Measurements from ENCODE around the gene PROK2. TPM values are rescaled to one million over a fixed set of nuclear protein-coding genes. Genes with fewer than 3 reads are reported as not detected.

The PROK2 gene
- total and polyA plus RNA-seq, 10 of the 15 experiments (the other 5 are each of a cell fraction or from before 2014, with no cell fraction given): not detected

DNA sequence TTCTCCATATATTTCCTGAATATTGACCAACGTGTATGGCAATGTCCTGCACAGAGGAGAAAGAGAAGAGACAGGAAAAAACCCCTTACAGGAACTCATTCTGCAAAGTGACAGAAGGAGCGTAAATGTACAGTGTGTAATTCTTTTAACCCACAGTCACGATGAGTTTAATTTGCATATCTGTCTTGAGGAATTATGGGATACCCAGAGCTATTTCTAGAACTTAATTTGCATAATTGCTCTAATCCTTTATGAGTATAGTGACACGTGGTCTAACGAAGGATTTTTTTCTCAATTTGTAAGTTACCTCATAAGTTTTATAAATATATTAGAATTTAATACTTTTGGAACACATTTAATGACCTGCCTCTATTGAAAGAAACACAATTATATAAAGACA is 21.5 kb downstream of the PROK2 start:
- H3K9me3 ChIP-seq (replicated peaks; ENCODE audit: control insufficient read depth, insufficient read depth, low read length): no peaks in the 10 kb centered on the region
- ChIA-PET SMC1A (ENCODE audit: uncharacterized antibody, unreplicated experiment) (no interaction called here), RAD21 (ENCODE audit: unreplicated experiment) (no interaction called here), POLR2A (no interaction called here), CTCF (interaction anchor here (0.8 to 1.7 kb wide), 2 partner anchors 9 to 33 kb away, joined by 3 to 4 read pairs; no protein-coding TSS in a partner anchor)
- TF ChIP-seq MEF2A (IDR thresholded peaks at IDR 0.05; ENCODE audit: insufficient read depth, low read depth, low read length): no peak
- TF ChIP-seq POLR2AphosphoS2 (IDR thresholded peaks at IDR 0.05; ENCODE audit: low read depth, low read length): no peak
- TF ChIP-seq, protein P1, sequence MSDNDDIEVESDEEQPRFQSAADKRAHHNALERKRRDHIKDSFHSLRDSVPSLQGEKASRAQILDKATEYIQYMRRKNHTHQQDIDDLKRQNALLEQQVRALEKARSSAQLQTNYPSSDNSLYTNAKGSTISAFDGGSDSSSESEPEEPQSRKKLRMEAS (IDR thresholded peaks at IDR 0.05; ENCODE audit: low read depth, low read length): no peak
- no peak for TF ChIP-seq GABPA (IDR thresholded peaks at IDR 0.05; ENCODE audit: low read depth)
- TF ChIP-seq, protein P2, sequence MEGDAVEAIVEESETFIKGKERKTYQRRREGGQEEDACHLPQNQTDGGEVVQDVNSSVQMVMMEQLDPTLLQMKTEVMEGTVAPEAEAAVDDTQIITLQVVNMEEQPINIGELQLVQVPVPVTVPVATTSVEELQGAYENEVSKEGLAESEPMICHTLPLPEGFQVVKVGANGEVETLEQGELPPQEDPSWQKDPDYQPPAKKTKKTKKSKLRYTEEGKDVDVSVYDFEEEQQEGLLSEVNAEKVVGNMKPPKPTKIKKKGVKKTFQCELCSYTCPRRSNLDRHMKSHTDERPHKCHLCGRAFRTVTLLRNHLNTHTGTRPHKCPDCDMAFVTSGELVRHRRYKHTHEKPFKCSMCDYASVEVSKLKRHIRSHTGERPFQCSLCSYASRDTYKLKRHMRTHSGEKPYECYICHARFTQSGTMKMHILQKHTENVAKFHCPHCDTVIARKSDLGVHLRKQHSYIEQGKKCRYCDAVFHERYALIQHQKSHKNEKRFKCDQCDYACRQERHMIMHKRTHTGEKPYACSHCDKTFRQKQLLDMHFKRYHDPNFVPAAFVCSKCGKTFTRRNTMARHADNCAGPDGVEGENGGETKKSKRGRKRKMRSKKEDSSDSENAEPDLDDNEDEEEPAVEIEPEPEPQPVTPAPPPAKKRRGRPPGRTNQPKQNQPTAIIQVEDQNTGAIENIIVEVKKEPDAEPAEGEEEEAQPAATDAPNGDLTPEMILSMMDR (IDR thresholded peaks at IDR 0.05 in 2 of 3, conservative IDR thresholded peaks at IDR 0.05 in 1 of 3; ENCODE audit: control insufficient read depth in 2 of 3, extremely low read depth in 1 of 3, insufficient read depth in 1 of 3, low read depth in 3 of 3, low read length in 3 of 3): no peak
- TF ChIP-seq, protein P3, sequence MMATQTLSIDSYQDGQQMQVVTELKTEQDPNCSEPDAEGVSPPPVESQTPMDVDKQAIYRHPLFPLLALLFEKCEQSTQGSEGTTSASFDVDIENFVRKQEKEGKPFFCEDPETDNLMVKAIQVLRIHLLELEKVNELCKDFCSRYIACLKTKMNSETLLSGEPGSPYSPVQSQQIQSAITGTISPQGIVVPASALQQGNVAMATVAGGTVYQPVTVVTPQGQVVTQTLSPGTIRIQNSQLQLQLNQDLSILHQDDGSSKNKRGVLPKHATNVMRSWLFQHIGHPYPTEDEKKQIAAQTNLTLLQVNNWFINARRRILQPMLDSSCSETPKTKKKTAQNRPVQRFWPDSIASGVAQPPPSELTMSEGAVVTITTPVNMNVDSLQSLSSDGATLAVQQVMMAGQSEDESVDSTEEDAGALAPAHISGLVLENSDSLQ (IDR thresholded peaks at IDR 0.05): no peak
- TF ChIP-seq, protein P4, sequence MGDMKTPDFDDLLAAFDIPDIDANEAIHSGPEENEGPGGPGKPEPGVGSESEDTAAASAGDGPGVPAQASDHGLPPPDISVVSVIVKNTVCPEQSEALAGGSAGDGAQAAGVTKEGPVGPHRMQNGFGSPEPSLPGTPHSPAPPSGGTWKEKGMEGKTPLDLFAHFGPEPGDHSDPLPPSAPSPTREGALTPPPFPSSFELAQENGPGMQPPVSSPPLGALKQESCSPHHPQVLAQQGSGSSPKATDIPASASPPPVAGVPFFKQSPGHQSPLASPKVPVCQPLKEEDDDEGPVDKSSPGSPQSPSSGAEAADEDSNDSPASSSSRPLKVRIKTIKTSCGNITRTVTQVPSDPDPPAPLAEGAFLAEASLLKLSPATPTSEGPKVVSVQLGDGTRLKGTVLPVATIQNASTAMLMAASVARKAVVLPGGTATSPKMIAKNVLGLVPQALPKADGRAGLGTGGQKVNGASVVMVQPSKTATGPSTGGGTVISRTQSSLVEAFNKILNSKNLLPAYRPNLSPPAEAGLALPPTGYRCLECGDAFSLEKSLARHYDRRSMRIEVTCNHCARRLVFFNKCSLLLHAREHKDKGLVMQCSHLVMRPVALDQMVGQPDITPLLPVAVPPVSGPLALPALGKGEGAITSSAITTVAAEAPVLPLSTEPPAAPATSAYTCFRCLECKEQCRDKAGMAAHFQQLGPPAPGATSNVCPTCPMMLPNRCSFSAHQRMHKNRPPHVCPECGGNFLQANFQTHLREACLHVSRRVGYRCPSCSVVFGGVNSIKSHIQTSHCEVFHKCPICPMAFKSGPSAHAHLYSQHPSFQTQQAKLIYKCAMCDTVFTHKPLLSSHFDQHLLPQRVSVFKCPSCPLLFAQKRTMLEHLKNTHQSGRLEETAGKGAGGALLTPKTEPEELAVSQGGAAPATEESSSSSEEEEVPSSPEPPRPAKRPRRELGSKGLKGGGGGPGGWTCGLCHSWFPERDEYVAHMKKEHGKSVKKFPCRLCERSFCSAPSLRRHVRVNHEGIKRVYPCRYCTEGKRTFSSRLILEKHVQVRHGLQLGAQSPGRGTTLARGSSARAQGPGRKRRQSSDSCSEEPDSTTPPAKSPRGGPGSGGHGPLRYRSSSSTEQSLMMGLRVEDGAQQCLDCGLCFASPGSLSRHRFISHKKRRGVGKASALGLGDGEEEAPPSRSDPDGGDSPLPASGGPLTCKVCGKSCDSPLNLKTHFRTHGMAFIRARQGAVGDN (IDR thresholded peaks at IDR 0.05): no peak
- TF ChIP-seq PAX5 (IDR thresholded peaks at IDR 0.05; ENCODE audit: borderline replicate concordance, low read depth, low read length): no peak
- TF ChIP-seq TARDBP (IDR thresholded peaks at IDR 0.05; ENCODE audit: borderline replicate concordance): no peak
- no peak for TF ChIP-seq ZNF384 (IDR thresholded peaks at IDR 0.05; ENCODE audit: borderline replicate concordance, low read depth, low read length)
- TF ChIP-seq, protein P5, sequence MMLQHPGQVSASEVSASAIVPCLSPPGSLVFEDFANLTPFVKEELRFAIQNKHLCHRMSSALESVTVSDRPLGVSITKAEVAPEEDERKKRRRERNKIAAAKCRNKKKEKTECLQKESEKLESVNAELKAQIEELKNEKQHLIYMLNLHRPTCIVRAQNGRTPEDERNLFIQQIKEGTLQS (IDR thresholded peaks at IDR 0.05; ENCODE audit: borderline replicate concordance, extremely low read depth, low read depth, low read length): no peak
- no peak for TF ChIP-seq SREBF1 (IDR thresholded peaks at IDR 0.05; ENCODE audit: low read length)
- no peak for TF ChIP-seq RELA (IDR thresholded peaks at IDR 0.05; ENCODE audit: borderline replicate concordance, partially characterized antibody)
- TF ChIP-seq SMARCA5 (IDR thresholded peaks at IDR 0.05): no peak
- TF ChIP-seq PAX8 (IDR thresholded peaks at IDR 0.05): no peak
- no peak for DNase-seq (ENCODE audit: low read depth, low spot score)
- H3K27ac ChIP-seq (ENCODE audit: control insufficient read depth, insufficient read depth): no peak overlapping the region
- no peak overlapping the region for H3K4me3 ChIP-seq
- no TSS peak for BruUV-seq (replicated peaks)
- no peak overlapping the region for H3K9ac ChIP-seq (ENCODE audit: control insufficient read depth, insufficient read depth, low read length)
- FAIRE-seq: no peak
- no peak overlapping the region for H2AFZ ChIP-seq (ENCODE audit: control insufficient read depth, low read depth, low read length)
- H3K27me3 ChIP-seq (replicated peaks in 1 of 2; ENCODE audit: control insufficient read depth in 2 of 2, insufficient read depth in 2 of 2, low read length in 1 of 2): no peaks in the 10 kb centered on the region
- H3K36me3 ChIP-seq (ENCODE audit: control insufficient read depth in 2 of 2, insufficient read depth in 2 of 2, low read length in 1 of 2): no peaks in the 10 kb centered on the region
- H3K4me2 ChIP-seq (ENCODE audit: control insufficient read depth, insufficient read depth): no peak overlapping the region
- H4K20me1 ChIP-seq (ENCODE audit: control insufficient read depth, insufficient read depth): no peaks in the 10 kb centered on the region
- intact Hi-C loops (cut with micrococcal nuclease; ENCODE audit: unreplicated experiment): no loop called here
- H3K79me2 ChIP-seq (ENCODE audit: control insufficient read depth, insufficient read depth, low read length): no peaks in the 10 kb centered on the region
- H3K4me1 ChIP-seq (ENCODE audit: control insufficient read depth, insufficient read depth, low read length): no peaks in the 10 kb centered on the region
- 20% methylated on average over 5 of the region's 5 CpGs for WGBS (ENCODE audit: insufficient coverage, insufficient replicate concordance, low lambda C conversion rate, missing lambda C conversion rate)
- no peak for ATAC-seq
- in situ Hi-C loops (cut with MboI): no loop called here
